ENCODE data around the gene PRPF40A.

Gene PRPF40A

DNA sequence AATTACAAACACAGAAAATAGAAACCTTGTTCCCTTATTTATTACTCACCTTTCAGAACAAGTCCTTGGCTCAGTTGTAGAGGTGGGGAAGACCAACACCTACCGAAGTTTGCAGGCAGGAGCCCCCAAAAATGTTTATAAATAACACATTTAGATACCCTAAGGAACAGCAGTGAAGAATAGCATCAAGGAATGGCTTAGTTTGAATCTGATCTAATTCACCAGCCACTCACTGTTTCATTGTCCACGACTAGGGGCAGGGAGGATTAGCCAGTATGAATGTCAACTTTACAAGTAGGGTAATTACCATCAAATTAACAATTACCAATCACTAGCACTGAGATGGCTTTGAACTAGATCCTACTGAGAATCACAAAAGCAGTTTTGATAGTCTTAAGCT lies 65.4 kb downstream of the PRPF40A start:
- DNase-seq (ENCODE audit: low read depth): no peak

DNA sequence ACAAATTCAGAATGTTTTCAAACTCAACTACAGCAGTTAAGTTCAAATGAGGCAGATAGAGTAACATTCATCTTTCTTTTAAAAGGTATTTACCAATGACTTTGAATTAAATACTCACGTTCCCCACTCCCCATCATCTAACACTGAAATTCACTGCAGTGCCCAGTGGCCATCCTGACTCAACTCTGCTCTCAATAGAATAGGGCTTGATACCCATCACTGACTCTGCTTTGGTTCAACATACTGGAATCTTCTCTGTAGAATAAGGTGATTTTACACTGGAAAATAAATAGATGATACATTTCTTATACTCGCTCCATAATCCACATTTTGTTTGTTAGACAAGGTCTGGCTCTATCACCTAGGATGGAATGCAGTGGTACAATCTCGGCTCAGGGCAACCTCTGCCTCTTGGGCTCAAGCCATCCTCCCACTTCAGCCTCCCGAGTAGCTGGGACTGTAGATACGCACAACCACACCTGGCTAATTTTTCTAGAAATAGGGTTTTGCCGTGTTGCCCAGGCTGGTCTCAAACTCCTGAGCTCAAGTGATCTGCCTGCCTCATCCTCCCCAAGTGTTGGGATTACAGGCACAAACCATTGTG lies 66.4 kb downstream of the PRPF40A start:
- DNase-seq (ENCODE audit: low read depth): no peak

DNA sequence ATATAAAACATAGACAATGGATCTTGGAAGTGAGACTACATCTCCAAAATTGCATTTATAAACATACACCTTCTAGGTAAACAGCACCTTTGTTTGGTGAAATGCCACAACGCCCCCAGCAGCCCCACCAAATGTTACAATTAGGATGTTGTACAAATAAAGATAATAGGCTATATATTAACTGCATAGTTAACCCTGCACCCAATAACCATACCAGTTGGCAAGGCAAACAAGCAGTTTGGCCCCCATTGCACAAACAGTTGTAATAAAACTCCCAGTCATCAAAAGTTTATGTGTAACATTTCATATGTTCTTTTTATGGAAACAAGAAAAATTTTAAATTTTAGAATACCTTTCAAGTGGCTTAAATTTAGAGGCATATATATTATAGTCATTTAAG lies 67.3 kb downstream of the PRPF40A start:
- DNase-seq (ENCODE audit: low read depth): no peak

DNA sequence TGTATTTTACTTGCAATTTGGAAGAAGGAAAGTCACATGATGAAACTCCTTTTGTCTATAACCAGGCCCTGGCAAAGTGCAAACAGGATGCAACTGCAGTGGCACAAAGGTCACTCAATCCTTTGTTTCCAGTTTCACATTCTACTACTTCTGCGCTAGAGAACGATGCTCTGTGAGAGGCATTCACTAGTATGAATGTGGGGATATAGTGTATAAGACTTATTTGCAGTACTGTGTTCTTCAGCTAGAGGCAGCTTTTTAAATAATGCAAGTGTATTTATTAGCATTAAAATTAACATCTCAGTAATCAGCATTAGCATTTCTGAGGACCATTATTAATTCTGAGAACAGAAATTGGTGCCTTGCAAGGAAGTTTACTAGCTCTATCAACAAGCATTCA lies 68.9 kb downstream of the PRPF40A start:
- DNase-seq (ENCODE audit: low read depth): no peak

DNA sequence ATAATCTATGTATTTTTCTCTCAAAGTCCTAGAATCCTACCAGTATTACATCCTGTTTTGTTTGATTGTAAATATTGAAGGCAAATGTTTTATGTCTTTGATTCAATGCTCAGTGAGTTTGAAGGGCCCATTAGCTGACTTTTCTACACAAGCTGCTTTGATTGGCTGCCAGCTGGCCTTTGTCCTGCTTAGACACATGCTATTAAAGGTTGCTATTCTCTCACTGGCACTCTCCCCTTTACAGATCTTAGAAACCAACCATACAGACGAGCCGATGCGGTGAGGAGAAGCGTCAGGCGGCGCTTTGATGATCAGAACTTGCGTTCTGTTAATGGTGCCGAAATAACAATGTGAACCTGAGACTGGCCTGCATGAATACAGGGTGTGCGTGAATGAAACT lies 69.7 kb downstream of the PRPF40A start:
- DNase-seq (ENCODE audit: low read depth): no peak

DNA sequence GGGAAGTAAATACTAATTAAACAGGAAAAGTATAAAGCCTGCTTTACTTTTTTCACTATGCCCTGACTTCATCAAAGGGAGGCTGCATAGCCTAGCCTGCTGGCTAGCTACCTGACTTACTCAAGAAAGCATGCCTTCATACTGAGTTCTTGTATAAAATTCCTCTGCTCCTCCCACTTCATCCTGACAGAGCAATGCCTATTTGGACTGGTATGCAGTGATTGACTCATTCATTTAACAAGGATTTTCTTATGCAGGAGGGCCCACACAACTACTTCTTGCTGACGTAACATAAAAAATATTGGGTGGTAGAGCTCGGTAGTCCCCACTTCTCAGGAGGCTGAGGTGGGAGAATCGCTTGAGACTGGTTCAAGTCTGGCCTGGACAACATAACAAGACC lies 70.5 kb downstream of the PRPF40A start:
- no peak for DNase-seq (ENCODE audit: low read depth)

DNA sequence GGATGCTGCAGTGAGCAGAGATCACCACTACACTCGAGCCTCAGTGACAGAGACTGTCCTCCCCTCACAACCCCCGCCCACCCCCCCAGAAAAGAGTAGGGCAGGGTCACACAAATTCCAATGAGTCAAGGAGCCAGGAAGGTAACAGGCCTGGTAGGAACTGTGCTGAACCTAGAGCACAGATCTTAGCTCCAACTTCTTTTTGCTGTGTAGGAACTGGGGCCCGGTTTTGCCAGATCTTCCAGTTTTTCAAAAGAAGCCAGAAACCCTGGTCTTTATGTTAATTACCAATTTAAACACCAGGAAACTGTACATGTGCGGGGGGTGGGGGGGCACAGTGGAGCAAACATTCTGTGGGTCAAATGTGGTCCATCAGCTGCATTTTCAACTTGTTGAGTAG lies 71.0 kb downstream of the PRPF40A start:
- DNase-seq (ENCODE audit: low read depth): no peak

DNA sequence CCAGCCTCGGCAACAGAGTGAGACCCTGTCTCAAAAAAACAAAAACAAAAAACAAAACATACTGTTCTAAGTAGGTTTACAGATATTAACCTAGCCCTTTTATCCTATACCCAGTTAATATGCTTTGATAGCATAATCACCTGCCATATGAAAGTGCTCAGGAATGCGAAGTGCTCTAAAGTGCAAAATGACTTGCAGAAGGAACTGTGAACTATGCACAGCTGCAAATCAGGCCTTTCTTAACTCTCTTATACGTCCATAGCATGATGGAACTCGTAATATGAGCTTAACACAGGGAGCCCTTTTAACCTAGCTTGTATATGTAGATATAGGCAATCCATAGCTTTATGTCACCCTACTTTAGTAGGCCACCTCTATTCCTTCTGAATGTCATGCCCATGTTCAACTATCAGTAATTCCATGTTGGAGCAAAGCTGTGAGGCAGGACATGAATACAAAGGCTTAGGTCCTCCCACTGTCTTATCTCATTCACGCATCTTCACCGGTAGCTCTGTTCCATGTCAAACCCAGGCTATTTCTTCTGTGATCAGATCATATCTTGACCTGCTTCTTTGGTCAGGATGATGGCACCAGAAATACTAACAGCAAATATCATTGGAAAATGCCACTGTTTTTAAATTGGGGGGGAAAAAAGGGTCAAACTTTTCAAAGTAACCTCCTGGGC lies 72.9 kb downstream of the PRPF40A start:
- no peak for DNase-seq (ENCODE audit: low read depth)

DNA sequence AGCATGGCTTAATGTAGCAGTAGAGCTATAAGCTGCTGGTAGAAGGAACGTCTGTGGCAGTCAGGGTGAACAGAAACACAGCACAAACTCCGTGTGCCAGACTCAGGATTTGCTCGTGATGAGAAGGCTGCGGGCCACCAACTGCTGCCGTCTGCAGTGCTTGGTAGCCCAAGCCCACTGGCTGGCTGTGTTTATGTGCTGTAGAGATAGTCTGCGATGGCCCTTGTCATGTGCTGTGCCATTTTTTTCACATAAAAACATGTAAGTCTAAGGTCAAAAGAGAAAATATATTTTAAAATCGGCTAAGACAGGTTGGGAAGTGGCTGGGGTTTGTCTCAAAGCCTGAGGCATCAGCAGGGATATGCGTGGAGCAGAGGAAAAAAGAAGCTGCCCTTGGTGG lies 78.7 kb downstream of the PRPF40A start:
- DNase-seq (ENCODE audit: low read depth): no peak

DNA sequence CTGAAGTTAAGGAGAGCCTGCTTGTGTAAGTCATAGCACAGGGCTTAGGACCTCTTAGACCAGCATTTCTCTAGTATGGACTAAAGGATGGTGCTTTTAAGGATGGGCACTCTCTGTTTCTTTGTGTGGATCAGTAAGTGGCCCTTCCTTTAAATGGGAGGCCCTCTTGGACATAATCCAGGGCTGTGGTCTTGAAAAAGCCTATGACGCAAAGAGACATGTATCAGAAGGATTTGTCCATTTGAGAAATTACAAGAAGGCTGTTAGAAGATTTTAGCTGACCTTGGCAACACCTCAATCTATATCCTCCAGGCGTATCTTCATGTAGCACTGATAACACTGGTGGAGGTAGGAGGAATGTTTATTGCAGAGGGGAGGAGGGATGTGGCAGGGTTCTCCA lies 79.2 kb downstream of the PRPF40A start:
- no peak for DNase-seq (ENCODE audit: low read depth)

DNA sequence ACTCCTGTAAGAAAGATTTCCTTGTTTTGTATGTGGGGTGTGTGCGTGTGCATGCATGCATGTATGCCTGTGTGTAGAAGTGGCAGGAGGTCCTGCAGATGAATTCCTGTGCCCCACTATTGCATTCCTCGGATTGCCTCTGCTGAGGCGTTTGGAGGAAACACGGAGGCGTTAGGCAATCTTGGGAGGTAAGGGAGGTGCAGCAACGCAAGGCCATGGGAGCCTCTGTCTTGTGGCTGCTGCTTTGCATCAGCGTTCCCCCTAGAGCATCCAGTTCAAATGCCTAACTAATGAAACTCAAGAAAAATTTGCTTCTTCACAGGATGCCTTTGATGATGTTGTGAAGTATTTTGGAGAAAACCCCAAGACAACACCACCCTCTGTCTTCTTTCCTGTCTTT lies 80.0 kb downstream of the PRPF40A start:
- DNase-seq (ENCODE audit: low read depth): no peak

DNA sequence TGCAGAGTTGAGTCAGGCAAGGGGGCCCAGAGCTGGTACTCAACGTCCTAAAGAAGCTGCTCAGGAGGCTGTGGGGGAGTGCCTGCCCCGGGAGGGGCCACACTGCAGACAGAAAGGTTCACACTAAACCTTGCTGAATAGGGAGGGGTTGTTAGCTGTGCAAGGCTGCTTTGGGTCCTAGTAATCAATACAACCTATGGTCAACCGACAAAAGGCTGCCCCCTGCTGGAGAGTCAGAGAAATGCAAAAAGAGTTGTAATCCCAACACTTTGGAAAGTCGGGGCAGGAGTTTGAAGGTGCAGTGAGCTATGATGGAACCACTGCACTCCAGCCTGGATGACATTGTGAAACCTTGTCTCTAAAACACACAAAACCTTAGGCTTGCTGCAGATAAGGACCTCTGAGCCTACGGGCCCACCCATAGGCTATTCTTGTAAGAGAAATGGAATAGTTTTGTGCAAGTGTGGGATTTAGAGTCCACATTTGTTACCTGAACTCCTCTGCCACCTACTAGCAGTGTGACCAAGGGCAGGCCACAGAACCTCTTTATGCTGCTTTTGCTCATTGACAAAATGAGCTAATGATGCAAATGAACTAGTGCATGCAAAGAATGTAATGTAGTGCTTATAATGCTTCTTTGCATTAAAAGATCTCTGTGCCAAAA lies 81.5 kb downstream of the PRPF40A start:
- peak; percentile 35 for DNase-seq (ENCODE audit: low read depth)

DNA sequence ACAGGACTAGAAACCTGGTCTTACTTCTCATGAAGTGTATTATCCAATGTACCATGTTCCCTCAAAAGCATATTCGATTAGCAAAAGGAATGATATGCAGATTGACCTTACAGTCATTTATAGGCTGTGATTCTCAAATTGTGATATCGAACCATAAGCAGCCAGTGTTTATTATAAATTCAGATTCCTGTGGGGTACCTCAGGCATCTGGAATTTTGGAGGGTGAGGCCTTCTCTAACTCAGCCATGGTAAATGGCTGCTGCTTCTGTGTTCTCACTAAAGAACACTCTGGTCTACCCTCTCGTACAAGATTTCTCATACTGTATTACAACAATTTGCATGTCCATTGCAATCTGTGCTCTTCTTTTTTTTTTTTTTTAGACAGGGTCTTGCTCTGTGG lies 84.5 kb downstream of the PRPF40A start:
- no peak for DNase-seq (ENCODE audit: low read depth)

DNA sequence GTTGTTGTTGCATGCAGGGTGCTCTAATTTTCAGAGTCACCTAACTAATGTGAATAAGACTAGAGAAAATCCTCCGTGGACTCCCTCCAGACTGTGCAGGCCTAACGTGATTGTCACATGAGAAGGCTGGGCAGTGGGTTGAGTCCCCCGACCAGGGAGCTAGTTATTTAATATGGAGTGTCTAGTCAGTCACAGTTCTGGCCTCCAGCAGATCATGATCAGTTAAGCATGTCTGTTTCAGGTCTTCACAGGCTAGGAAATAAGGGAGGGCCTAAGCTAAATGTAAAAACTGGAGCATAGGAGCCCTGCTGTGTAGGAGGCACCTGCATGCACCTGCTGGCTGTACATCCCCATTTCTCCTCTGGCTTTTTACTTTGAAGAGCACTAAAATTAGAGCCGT lies 86.8 kb downstream of the PRPF40A start:
- DNase-seq (ENCODE audit: low read depth): no peak

DNA sequence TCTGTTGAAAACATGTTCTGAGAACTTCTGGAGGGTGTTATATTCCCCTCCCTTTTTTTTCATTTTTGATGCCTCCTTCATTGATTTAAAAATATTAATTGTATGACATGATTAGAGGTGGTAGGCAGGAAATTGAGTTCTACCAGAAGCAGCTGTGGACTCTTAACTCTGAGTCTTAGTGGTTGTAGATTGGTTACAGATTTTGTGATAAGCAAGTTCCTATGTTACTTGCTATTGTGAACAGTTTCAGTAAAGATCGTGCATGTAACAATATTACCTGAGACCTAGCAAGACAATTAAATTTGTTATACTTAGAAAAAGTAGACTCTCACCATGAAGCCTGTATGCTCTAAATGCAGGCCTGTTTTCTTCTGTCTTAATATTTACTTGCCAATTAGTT lies 88.1 kb downstream of the PRPF40A start:
- DNase-seq (ENCODE audit: low read depth): no peak

DNA sequence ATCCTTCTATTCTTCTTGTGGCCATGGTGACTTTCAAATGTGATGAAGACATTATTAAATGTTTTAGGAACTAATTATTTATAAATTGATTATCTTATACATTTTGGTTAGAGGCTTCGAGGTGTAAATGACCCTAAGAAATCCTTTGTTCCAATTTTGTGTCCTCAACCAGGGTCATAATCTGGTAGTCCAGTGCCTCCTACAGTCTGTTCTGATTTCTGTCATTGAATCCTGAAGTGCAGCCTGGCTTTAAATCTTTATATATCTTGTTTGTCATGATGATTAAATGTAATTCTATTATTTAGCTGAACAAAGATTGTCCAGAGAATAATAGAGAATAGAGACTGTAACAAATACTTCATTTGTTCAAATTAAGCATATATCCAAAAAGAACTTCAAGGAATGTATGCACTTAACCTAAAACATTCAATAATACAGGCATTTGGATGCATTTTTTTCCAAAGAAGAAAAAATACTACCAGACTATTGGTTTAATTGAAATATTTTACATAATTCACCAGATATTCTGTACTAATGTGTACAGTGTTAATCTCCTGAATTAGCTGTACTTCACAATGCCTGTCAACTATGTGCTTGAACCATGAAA lies 89.8 kb downstream of the PRPF40A start:
- no peak for DNase-seq (ENCODE audit: low read depth)

DNA sequence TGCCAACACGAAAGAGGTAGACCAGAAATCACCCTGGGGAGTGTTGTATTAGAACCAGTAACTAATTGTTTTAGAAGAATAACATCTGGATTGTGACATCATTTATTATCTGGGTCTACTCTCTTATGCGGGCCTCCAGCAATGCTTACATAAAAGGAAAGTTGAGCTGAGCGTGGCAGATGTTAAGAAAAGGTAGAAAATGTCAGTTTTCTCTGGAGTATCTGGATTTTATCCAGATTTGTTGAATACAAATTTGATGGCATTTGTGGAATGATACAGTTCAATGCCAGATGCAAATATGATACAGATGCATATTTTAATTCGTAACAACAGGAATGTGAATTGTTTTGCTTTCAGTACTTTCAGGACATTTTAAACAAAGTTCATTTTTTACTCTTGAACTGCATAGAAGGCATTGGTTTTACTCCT lies 90.3 kb downstream of the PRPF40A start:
- DNase-seq (ENCODE audit: low read depth): no peak

DNA sequence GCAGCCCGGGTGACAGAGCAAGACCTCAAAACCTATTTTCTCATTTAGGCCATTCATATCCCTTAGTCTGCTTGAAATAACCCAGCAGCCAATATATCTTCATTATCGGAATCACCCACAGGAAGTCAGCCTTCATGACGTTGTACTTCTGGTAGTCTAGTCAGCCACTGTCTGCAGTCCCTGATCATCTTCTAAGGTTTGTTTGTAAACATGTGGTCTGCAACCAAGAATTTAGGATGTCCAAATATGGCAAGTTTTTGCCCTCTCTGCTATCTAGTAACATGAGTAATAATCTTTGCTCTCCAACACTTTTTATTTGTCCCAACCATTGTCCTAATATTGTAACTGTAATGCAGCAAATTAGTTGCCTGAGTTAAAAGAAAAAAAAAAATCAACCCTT lies 92.5 kb downstream of the PRPF40A start:
- no peak for DNase-seq (ENCODE audit: low read depth)

DNA sequence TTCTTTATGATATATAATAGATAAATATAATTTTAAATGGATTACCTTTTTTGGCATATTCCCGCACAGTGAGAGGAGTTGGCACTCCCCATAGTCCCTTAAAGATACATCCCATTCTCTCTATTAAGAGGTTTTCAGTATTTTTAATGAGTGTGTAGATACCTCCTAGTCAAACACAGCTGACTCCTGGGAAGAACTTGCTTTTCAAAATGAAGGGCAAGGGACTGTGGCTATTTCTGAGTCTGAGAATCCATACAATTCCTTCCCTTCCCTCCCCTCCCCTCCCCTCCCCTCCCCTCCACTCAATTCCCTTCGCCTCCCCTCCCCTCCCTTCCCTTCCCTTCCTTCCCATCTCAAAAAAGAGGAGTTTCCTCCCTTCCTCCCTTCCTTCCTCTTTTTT lies 93.5 kb downstream of the PRPF40A start:
- no peak for DNase-seq (ENCODE audit: low read depth)

DNA sequence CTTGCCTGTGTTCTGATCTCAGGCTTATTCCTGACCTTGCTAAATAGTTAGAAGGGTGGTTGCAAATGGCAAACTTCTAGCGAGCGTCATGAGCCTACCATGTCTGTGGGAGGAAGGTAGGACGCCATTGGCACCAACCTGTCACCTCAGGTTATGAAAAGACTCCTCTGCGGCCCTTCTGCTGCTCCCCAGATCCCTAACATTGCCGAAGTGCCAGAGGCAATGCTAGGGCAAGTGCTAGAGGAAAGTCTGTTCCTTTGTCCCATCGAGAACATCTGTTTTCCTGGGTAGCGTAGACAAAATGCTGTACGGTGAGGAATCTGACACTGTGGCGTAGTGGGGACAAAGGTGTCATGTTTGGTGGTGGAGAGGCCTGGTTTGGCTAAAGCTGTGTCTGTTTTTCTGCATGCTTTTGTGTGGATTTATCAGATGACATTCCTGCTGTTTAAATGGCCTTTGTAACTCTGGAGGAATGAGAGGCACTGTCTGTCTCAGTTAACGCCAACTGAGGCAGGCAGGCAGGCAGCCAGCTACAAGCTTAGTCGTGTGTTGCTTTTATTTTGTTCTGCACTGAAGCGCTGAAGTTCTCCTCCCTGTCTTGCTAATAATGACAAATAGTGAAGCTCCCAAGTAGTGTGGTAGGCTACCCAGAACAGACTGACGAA lies 94.1 kb downstream of the PRPF40A start:
- DNase-seq (ENCODE audit: low read depth): no peak

DNA sequence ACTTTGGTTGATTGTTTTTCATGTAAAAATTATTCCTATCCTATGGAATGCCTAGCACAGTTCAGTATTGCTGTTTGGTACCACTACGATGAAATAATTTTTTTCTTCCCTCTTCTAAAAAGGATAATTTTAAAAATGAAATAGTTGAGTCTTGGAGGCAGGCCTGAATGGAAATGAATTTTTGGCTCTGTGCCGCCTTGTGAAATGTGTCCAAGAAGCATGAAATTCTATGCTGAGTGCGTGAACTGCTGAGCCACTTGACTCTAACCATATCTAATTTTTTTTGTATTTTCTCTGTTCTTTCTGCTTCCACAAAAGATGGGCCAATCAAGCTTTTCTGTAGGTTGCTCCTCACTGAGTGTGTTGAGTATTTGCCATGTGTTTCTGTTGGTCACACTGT lies 95.0 kb downstream of the PRPF40A start:
- DNase-seq (ENCODE audit: low read depth): no peak

DNA sequence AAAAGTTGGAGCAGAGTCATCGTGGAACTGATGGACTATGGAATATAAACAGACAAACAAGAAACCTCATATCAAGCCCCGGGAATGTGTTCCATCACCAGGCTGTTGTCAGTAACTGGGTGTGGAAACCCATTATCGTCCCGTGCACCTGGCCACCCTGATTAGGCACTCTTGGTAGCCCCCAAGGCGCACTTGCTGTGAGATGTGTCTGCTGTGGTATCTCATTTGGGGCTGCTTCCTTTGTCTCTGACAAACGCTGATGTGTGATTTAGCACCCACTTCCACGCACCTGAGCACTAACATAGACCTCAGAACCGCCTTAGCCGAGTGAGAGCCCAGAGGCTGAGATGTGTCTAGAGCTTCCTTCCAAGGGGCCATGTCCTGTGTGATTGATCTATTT lies 96.3 kb downstream of the PRPF40A start:
- no peak for DNase-seq (ENCODE audit: low read depth)

DNA sequence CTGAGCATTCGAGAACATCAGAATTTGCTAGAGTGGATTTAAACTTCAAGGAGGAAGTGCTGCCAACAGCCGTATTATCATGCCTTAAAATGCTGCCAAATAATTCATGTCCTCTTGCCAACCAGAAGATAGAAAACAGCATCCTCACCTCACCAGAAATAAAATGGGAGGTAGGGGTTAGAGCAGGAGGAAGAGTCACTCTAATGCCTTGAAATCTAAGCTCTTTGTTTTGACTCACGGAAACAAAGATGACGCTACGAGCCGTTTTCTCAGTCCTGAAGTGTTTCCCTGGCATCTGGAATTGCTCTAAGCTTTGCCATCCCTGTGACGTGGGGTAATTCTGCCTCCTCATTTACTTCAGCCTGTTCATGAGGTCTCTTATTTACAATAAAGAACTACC lies 97.1 kb downstream of the PRPF40A start:
- no peak for DNase-seq (ENCODE audit: low read depth)
